Mucosa of gallbladder (tissue), 1 donor: Measurements from ENCODE around the gene CCDC187. TPM values are rescaled to one million over a fixed set of nuclear protein-coding genes. Genes with fewer than 3 reads are reported as not detected.
"Not testable (repeated sequence)": the region's sequence is repeated elsewhere in the genome, so short reads cannot be mapped to it uniquely, and the experiment has no call there.

Source experiments
- DNase-seq: peaks from one replicate; pipeline ENCODE4 v3.0.0-alpha.2; 2020; ENCODE audit warnings: low spot score
- total RNA-seq: library from RNA; stranded (reverse); gene quantifications from one replicate; pipeline ENCODE4 v1.2.1, GENCODE V29; 2021
- donor health status: DM: no; HTN: no; CAD: no.

The CCDC187 gene
- total RNA-seq, 1 donor from 2014 or later = 1.8 TPM

- no peak for DNase-seq
These were observed 63.0 kb downstream of the CCDC187 start for GRCh38 chr9:136240941-136241340.

GRCh38 chr9:136239983-136240330 lies 63.9 kb downstream of the CCDC187 start:
- no peak for DNase-seq

- no peak for DNase-seq
These were observed 64.5 kb downstream of the CCDC187 start for GRCh38 chr9:136239135-136239982.

DNA sequence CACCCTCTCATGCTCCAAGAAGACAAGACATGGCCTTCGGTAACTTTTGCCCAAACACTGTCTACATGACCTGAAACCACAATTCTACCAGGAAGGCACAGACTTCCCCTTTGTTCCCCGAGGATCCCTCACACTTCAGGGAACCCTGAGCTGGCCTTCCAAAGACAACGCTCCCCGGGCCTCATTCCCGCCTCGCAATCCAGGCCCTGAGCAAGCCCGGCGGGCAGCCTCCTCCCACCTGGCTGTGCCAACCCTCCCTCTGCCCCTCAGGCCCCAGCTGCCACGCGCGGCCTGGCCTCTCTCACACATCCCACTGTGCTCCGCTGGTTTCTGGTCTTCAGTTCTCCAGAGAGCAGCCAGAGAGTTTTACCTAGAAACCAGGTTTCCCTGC lies 65.6 kb downstream of the CCDC187 start:
- no peak for DNase-seq

DNA sequence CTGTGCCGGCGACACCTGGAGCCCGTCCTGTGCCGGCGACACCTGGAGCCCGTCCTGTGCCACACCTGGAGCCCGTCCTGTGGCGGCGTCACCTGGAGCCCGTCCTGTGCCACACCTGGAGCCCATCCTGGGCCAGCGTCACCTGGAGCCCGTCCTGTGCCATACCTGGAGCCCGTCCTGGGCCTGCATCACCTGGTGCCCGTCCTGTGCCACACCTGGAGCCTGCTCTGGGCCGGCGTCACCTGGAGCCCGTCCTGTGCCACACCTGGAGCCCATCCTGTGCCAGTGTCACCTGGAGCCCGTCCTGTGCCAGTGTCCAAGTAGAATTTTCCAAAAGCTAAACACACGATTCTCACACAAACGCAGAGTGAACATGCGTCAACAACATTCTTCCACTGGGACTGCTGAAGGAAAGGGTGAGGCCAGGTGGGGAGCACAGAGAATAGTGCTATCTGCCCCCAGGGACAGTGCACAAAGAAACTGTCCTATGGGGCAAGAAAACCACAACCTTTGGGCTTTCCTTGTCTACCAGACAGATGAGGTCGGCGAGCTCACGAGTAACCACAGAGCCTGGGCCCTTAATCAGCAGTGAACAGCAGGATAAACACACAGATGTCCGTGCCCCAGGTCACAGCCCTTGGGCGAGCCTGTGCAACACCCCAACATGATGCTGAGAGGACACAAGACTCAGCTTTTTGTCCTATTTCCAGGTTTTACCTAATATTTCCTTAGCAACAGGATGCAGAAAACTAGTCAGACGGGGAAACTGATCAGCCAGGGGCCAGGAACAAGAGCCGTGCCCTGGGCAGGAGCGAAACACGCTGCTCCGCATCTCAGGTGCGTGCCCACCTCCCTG lies 66.2 kb downstream of the CCDC187 start:
- DNase-seq = no peak

DNA sequence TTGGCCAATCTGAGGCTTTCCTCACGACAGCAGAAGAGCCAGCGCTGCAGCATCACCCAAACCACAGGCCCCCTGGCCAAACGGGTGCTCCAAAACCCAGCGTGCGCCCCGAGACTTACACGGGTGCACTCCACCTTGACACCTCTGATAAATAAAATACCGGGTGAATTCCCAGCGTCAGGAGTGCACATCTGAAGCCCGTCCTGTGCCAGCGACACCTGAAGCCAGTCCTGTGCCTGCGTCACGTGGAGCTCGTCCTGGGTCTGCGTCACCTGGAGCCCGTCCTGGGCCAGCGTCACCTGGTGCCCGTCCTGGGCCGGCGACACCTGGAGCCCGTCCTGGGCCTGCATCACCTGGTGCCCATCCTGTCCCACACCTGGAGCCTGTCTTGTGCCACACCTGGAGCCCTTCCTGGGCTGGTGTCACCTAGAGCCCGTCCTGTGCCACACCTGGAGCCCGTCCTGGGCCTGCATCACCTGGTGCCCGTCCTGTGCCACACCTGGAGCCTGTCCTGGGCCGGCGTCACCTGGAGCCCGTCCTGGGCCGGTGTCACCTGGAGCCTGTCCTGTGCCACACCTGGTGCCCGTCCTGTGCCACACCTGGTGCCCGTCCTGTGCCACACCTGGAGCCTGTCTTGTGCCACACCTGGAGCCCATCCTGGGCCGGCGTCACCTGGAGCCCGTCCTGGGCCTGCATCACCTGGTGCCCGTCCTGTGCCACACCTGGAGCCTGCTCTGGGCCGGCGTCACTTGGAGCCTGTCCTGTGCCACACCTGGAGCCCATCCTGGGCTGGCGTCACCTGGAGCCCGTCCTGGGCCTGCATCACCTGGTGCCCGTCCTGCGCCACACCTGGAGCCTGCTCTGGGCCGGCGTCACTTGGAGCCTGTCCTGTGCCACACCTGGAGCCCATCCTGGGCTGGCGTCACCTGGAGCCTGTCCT lies 67.2 kb downstream of the CCDC187 start:
- DNase-seq = not testable (repeated sequence)

DNA sequence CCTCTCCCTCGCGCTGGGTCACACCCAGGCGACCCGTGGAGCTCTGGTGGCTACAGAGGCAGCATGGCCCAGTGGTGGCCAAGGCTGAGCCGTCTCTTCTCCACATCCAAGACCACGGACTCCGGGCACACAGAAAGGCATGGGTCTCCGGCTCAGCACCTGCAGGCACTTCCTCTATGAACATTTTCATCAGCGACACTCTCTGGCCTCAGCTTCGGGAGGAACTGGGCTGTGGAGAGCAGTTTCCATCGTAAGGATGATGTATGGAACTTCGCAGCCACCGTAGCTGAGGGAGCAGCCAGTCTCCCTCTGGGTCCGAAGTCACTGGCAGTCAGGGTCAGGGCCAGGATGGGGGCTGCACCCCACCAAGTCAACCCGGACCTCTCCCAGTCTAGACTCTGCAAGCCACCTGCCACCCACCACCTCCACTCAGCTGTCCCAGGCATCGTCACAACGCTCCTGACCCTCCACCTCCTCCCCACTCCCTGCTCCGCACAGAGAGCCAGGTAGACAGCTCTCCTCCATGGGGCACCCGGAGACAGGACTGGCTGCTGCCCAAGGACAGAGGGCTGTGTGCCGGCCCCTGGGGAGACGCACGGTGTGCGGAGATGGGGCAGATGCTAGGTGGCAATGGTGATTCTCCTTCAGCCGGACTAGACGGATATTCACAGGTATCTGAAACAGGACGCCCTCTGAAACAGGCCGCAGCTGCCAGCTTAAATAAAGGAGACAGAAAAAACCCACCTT lies 68.0 kb downstream of the CCDC187 start:
- DNase-seq = no peak

- no peak for DNase-seq
These were observed 68.7 kb downstream of the CCDC187 start for GRCh38 chr9:136235171-136235570.

- no peak for DNase-seq
These were observed 69.3 kb downstream of the CCDC187 start for GRCh38 chr9:136234597-136234996.

GRCh38 chr9:136233868-136234267 lies 70.0 kb downstream of the CCDC187 start:
- no peak for DNase-seq

GRCh38 chr9:136233411-136233810 lies 70.5 kb downstream of the CCDC187 start:
- DNase-seq = no peak

- no peak for DNase-seq
These were observed 70.9 kb downstream of the CCDC187 start for GRCh38 chr9:136232969-136233368.

DNA sequence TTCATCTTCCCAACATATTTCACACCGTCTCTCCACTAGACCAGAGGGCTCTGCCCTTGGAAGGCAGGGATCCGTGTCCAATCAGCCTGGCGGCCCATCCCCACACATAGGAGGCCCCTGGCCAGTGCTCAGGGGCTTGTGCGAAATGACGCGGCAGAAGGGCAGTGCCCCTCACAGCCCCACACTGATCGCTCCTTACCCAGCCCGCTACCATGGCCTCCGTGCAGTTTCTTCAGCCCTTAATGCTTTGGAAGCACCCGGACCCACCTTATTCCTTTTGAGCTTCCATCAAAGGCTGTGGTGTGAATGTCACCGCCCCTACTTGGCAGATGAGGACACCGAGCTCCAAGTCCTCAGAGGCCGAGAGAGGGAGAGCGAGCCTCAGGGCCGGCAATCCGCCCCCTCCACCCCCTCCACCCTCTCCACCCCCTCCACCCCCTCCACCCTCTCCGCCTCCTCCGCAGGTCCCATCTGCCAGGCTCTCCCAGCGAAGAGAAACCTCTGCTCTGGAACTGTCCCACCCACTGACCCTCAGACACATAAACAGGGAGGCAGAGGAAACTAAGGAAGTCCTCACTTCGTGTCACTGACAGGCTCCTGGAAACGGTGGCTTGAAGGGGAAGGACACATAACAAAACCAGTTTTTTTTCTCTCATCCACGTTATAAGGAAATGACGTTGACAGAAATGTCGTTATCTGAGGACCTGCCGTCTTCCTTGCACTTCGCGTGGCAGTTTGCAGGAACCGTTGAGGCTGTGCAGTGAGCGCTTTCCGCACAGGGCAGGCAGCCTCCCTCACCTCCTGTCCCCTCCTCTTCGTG lies 72.2 kb downstream of the CCDC187 start:
- DNase-seq = no peak

DNA sequence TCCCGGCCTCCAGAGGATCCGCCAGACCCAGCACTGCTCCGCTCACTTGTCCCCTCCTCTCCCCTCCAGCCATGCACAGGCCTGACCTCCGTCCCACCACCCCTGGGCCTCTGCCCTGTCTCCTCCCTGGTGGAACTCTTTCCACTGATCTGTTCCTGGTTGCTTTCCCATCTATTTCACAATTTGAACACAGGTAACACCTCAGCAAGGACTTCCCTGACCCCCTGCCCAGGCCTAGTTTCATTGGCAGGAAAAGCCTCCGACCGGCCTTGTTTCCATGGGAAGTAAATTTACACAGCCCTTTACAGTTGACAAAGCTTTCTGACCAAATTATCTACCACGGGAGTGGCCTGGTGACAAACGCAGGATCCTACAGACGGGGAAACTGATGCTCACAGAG lies 73.1 kb downstream of the CCDC187 start:
- DNase-seq = no peak

GRCh38 chr9:136230365-136230764 lies 73.5 kb downstream of the CCDC187 start:
- DNase-seq = no peak

GRCh38 chr9:136229096-136230065 lies 74.5 kb downstream of the CCDC187 start:
- DNase-seq = no peak

DNA sequence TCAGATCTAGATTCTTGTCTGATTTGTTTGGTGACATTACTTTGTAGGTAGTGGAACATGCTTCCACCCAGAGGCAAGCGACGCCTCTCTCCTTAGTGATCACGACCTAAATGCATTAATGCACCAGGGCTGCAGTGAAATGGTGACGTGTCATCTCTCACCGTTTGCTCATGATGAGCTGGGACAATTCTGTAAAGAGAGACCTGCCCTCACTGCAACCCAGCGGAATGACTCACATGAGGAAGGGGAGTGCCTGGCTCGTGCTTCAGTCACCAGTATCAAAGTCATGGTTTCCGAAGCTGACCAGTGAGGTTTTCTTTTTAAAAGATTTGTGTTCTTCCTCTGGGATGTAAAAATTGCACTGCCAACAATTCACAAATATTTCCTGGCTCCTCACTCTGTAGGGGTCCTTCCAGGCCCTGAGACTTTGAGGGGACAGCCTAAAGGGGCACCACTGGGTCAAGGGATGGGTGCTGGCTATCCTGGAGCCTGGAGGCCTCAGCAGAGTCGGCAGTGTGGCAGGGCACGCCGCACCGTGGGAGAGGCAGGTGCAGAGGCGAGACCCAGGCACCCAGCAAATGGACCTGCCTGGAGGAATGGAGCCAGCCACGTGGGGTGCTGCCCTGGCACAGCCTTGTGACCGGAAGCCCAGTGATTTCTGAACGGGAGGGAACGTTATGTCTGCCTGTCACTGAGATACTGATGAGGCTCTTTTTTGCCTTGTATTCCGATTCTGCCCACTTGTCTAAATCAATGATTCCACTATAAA lies 75.6 kb downstream of the CCDC187 start:
- no peak for DNase-seq

DNA sequence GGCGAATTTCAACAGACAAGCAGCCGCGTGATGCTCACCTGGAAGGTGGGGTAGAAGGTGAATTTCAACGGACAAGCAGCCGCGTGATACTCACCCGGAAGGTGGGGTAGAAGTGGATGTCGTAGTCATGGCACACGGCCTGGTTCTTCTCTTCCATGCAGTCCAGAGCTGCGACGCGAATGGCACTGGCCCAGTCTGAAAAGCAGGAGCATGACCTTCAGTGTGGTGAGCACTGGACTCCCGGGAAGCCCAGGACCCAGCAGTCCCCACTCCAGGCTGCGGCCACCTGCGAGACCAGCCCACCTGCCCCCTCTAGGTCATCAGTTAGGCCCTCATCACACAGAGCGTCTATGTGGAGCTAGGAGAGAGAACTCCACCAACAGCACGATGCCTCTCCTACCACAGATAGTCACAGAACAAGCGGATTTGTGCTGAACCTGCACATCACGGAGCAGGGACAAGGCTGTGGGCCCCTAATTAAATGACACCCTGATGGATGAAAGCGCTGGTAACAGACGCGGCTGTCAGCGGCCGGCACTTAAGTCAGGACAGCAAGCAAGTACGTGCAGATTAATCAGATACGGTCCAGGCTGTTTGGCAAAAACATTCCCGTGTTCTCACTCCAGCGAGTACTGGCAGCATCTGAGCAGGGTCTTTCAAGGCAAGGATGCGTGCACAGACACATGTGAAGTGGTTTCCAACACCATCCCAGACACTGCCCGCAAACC lies 77.0 kb downstream of the CCDC187 start:
- no peak for DNase-seq
